Caco-2 (cell line): ENCODE data around the gene CIPC. TPM values are rescaled to one million over a fixed set of nuclear protein-coding genes. Genes with fewer than 3 reads are reported as not detected.

Source experiments
- BruUV-seq: library from RNA; stranded (reverse); fragments of 400-500 nt; replicated peaks from 2 replicates; lab custom pipeline; 2021; lab: Mats Ljungman, UMichigan
- CTCF ChIA-PET: fragments of 300-600 bp; sonication (Branson Sonifier 250); formaldehyde crosslinking; loops from one replicate; lab custom pipeline; 2022; ENCODE audit warnings: antibody characterized with exemption; lab: Charles Lee
- POLR2A ChIA-PET: fragments of 300-600 bp; sonication (Branson Sonifier 250); formaldehyde crosslinking; loops from one replicate; lab custom pipeline; 2022; ENCODE audit warnings: antibody characterized with exemption; lab: Charles Lee
- DNase-seq, 2 experiments: peaks; one replicate each; pipeline versions ENCODE4 v3.0.0 to v3.0.0-alpha.2; 2020 to 2022
- H3K27me3 ChIP-seq: replicated peaks from 2 replicates; pipeline ENCODE4 v1.6.0; 2011; ENCODE audit warnings: low read length; ENCODE audit not compliant: control insufficient read depth, insufficient read depth
- H3K36me3 ChIP-seq: 2 replicates; pipeline ENCODE4 v1.5.1; 2011; ENCODE audit warnings: low read length; ENCODE audit not compliant: control insufficient read depth, insufficient read depth
- H3K4me1 ChIP-seq: fragments of 250-450 bp; sonication (Bioruptor Pico); 2 replicates; pipeline ENCODE4 v1.5.1; 2020; ENCODE audit warnings: mild to moderate bottlenecking
- H3K4me3 ChIP-seq: 2 replicates; pipeline ENCODE4 v1.5.1; 2011; ENCODE audit warnings: low read depth, mild to moderate bottlenecking, control low read depth, low read length
- H3K9me3 ChIP-seq: fragments of 250-450 bp; sonication (Bioruptor Pico); 2 replicates; pipeline ENCODE4 v1.5.1; 2020; ENCODE audit warnings: mild to moderate bottlenecking, moderate library complexity
- H3K27ac Mint-ChIP-seq: one replicate; pipeline ENCODE4 v1.8.0; 2022; ENCODE audit warnings: mixed read lengths; ENCODE audit not compliant: unreplicated experiment
- H3K27me3 Mint-ChIP-seq: one replicate; pipeline ENCODE4 v1.8.0; 2022; ENCODE audit warnings: mixed read lengths; ENCODE audit not compliant: insufficient read depth, unreplicated experiment
- H3K36me3 Mint-ChIP-seq: one replicate; pipeline ENCODE4 v1.8.0; 2022; ENCODE audit warnings: mild to moderate bottlenecking, mixed read lengths; ENCODE audit not compliant: insufficient read depth, unreplicated experiment
- H3K4me1 Mint-ChIP-seq: one replicate; pipeline ENCODE4 v1.8.0; 2022; ENCODE audit warnings: low read depth, mixed read lengths; ENCODE audit not compliant: unreplicated experiment
- H3K4me3 Mint-ChIP-seq: one replicate; pipeline ENCODE4 v1.8.0; 2022; ENCODE audit warnings: mild to moderate bottlenecking, moderate library complexity, mixed read lengths; ENCODE audit not compliant: unreplicated experiment
- H3K9me3 Mint-ChIP-seq: one replicate; pipeline ENCODE4 v1.8.0; 2022; ENCODE audit warnings: mixed read lengths; ENCODE audit not compliant: unreplicated experiment
- intact Hi-C: fragments of 100-400 bp; cut with micrococcal nuclease; formaldehyde crosslinking; loops from one replicate; pipeline ENCODE4 v1.10.0; 2022; ENCODE audit not compliant: unreplicated experiment
- total RNA-seq: library from RNA; stranded (reverse); gene quantifications from 2 replicates; pipeline ENCODE4 v1.2.3, GENCODE V29; 2022
- TF ChIP-seq, protein P1 (sequence below), 2 experiments: fragments of 200-600 bp in 1 of 2; IDR thresholded peaks; 1 replicate in 1 of 2; 2 replicates in 1 of 2; pipeline versions ENCODE4 v1.5.1 to v1.8.0; 2011 to 2022; ENCODE audit warnings: antibody characterized with exemption in 1 of 2, control low read depth in 1 of 2, inconsistent platforms in 1 of 2, low read depth in 1 of 2, low read length in 1 of 2, mild to moderate bottlenecking in 1 of 2, moderate library complexity in 1 of 2; ENCODE audit not compliant: insufficient read depth in 1 of 2, severe bottlenecking in 1 of 2, unreplicated experiment in 1 of 2

CIPC gene
- total RNA-seq, 1 experiment from 2014 or later: 15.4 TPM

DNA sequence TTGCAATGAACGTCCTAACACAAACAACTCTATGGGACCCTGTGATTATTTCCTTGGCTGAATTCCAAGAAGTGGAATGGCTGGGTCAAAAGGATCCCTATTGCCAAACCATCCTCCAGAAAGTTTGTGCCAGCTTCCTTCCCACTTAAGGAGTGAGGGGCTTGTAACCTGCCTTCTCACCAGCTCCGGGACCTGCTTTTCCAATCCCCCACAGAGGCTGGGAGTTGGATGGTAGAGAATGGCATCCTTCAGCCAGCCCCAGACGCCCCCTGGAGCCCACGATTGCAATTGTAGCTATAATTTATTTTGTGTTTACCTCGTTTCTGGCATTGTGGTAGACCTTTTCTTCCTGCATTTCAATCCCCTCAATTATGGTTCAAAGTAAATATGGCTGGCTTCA is 53.2 kb downstream of the CIPC start:
- Mint-ChIP-seq H3K4me3 (no peak overlapping the region), H3K27ac (no peak overlapping the region), H3K36me3 (no peaks in the 10 kb centered on the region), H3K4me1 (no peaks in the 10 kb centered on the region), H3K27me3 (peaks cover 10% of the 10 kb centered on the region), H3K9me3 (no peaks in the 10 kb centered on the region)
- ChIA-PET CTCF (interaction anchor here (0.6 to 3.5 kb wide), 24 partner anchors 9 to 441 kb away, joined by 3 to 68 read pairs (median 4); partner anchors contain the start of genes CIPC, SAMD15, TMED8 and TMEM63C), POLR2A (no interaction called here)
- H3K36me3 ChIP-seq: no peaks in the 10 kb centered on the region
- TF ChIP-seq, protein P1, sequence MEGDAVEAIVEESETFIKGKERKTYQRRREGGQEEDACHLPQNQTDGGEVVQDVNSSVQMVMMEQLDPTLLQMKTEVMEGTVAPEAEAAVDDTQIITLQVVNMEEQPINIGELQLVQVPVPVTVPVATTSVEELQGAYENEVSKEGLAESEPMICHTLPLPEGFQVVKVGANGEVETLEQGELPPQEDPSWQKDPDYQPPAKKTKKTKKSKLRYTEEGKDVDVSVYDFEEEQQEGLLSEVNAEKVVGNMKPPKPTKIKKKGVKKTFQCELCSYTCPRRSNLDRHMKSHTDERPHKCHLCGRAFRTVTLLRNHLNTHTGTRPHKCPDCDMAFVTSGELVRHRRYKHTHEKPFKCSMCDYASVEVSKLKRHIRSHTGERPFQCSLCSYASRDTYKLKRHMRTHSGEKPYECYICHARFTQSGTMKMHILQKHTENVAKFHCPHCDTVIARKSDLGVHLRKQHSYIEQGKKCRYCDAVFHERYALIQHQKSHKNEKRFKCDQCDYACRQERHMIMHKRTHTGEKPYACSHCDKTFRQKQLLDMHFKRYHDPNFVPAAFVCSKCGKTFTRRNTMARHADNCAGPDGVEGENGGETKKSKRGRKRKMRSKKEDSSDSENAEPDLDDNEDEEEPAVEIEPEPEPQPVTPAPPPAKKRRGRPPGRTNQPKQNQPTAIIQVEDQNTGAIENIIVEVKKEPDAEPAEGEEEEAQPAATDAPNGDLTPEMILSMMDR (IDR thresholded peaks at IDR 0.05; ENCODE audit: insufficient read depth in 1 of 2, low read depth in 1 of 2, low read length in 1 of 2, severe bottlenecking in 1 of 2, unreplicated experiment in 1 of 2): peak; percentile 56 to 75
- H3K9me3 ChIP-seq: no peaks in the 10 kb centered on the region
- no peak overlapping the region for H3K4me3 ChIP-seq
- intact Hi-C loops: loop anchor here (1.0 kb wide), 1 partner anchor 279 kb away; no protein-coding TSS in a partner anchor
- no TSS peak for BruUV-seq
- H3K4me1 ChIP-seq: no peaks in the 10 kb centered on the region
- H3K27me3 ChIP-seq: no peaks in the 10 kb centered on the region
- DNase-seq: peak in 1 of 2 experiments; percentile 48

DNA sequence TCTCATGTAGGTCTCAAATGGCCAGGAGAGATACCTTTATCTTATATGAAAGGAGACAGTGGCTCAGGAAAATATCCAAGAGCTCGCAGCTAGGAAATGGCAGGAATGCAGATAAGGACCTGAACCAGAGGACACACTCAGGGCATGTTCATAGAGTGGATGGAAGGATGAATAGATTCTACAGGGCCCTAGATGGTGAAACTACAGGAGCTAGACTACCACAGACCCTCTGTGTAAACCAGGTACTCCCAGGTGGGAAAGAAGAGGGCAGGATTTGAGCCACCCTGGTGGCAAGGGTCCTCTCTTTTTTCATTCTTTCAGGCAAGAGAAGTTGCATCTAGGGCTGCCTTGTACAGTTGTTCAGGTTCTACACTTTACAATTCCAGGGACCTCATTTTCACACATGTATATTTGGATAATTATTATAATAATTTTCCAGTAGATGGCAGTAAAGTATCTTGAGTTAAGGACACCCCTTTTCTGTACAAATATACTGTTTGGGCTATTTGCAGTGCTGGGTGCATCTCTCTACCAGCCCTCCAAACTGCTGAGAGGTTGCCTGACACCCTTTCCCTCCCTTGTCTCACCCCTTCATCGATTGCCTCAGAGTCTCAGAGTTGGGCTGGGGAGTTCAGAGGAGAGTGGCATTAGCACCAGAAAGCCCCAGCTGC is 54.0 kb downstream of the CIPC start:
- intact Hi-C loops: loop anchor here (1.0 kb wide), 3 partner anchors 61 to 280 kb away; no protein-coding TSS in a partner anchor
- H3K4me1 ChIP-seq: no peaks in the 10 kb centered on the region
- Mint-ChIP-seq H3K4me1 (no peaks in the 10 kb centered on the region), H3K9me3 (no peaks in the 10 kb centered on the region), H3K27ac (no peak overlapping the region), H3K4me3 (no peak overlapping the region), H3K27me3 (peaks cover 8% of the 10 kb centered on the region), H3K36me3 (no peaks in the 10 kb centered on the region)
- no TSS peak for BruUV-seq
- H3K9me3 ChIP-seq: no peaks in the 10 kb centered on the region
- no peaks in the 10 kb centered on the region for H3K36me3 ChIP-seq
- TF ChIP-seq, protein P1 (IDR thresholded peaks at IDR 0.05; ENCODE audit: insufficient read depth in 1 of 2, low read depth in 1 of 2, low read length in 1 of 2, severe bottlenecking in 1 of 2, unreplicated experiment in 1 of 2): no peak
- H3K4me3 ChIP-seq: no peak overlapping the region
- no peak for DNase-seq
- CTCF ChIA-PET: interaction anchor here (0.8 to 3.5 kb wide), 21 partner anchors 10 to 442 kb away, joined by 3 to 68 read pairs (median 5); partner anchors contain the start of genes CIPC, TMEM63C and VIPAS39
- POLR2A ChIA-PET: no interaction called here
- H3K27me3 ChIP-seq: no peaks in the 10 kb centered on the region

DNA sequence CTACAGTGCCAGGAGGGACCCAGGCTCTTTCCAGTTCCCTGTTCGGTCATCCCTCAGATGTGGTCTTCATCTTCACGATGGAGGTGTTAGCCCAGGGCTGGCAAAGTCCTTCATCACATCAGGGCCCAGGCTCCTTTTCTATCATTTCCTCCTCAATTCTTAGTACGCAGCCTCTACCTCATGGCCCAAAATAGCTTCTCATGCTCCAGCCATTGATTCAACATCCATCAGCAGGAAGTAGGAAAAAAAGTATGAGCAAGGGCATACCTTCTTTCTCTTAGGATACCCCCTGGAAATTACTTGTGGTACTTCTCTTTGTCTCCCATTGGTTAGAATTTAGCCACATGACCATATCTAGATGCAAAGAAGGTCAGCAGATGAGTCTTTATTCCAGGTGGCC is 55.7 kb downstream of the CIPC start:
- no peak overlapping the region for H3K27ac Mint-ChIP-seq
- intact Hi-C loops: no loop called here
- BruUV-seq: no TSS peak
- CTCF ChIA-PET: interaction anchor here (1.3 to 3.5 kb wide), 3 partner anchors 60 to 162 kb away, joined by 4 to 68 read pairs (median 28); no protein-coding TSS in a partner anchor
- POLR2A ChIA-PET: no interaction called here
- no peak overlapping the region for H3K4me3 Mint-ChIP-seq
- H3K4me1 Mint-ChIP-seq: no peaks in the 10 kb centered on the region
- Histone ChIP-seq H3K27me3 (no peaks in the 10 kb centered on the region), H3K4me3 (no peak overlapping the region), H3K36me3 (no peaks in the 10 kb centered on the region), H3K4me1 (no peaks in the 10 kb centered on the region), H3K9me3 (no peaks in the 10 kb centered on the region)
- no peak for DNase-seq
- H3K9me3 Mint-ChIP-seq: no peaks in the 10 kb centered on the region
- H3K27me3 Mint-ChIP-seq: peaks cover 8% of the 10 kb centered on the region
- TF ChIP-seq, protein P1 (IDR thresholded peaks at IDR 0.05; ENCODE audit: insufficient read depth in 1 of 2, low read depth in 1 of 2, low read length in 1 of 2, severe bottlenecking in 1 of 2, unreplicated experiment in 1 of 2): no peak
- H3K36me3 Mint-ChIP-seq: no peaks in the 10 kb centered on the region
